Heart left ventricle (tissue), 13 donors: ENCODE measurements around the gene SARS1.

ENCODE experiments used
- POLR2A ChIP-seq, 2 donors: fragments of 450-650 bp; IDR thresholded peaks; one replicate each; pipeline ENCODE4 v1.6.1; 2017; ENCODE audit warnings: antibody characterized with exemption in 2 of 2, mild to moderate bottlenecking in 2 of 2, moderate library complexity in 2 of 2
- TF ChIP-seq, protein P1 (sequence below), 12 donors: fragments of 200-600 bp; sonication (generic) in 4 of 12; IDR thresholded peaks; one replicate each; pipeline versions ENCODE4 v1.5.0 to v1.8.0; 2018 to 2022; ENCODE audit warnings: antibody characterized with exemption in 12 of 12, mild to moderate bottlenecking in 5 of 12
- donor health status: ischemic (EF 13 %, LVEDD 7.1; RV severe dilation, severe dysfunction).
- donor health status: DM: no; HTN: yes; CAD: no.
- donor health status: DM: no; HTN: no; CAD: no.
- donor health status: ischemic (EF 25% LVEDD 6.9; RV normal size, moderate dysfunction).
- donor health status: ischemic (EF 25% LVEDD 5.7; RV mildly dilated, moderate dysfunction).
- donor health status: ischemic (EF 35%, LVEDD 5.7; RV mildly dilated, moderate dysfunction).
- donor health status: nonischemic (EF 11% LVEDD 7.7; RV severe dilation, severe dysfunction).
- donor health status: DM: yes; HTN: yes; CAD: no.
- donor health status: PGD.
- donor health status: ischemic (EF 29% LVEDD 5.4; RV normal size, mild dysfunction).
- donor health status: nonischemic (EF 23%, LVEDD 6.1; RV moderate dilation, normal function).

DNA sequence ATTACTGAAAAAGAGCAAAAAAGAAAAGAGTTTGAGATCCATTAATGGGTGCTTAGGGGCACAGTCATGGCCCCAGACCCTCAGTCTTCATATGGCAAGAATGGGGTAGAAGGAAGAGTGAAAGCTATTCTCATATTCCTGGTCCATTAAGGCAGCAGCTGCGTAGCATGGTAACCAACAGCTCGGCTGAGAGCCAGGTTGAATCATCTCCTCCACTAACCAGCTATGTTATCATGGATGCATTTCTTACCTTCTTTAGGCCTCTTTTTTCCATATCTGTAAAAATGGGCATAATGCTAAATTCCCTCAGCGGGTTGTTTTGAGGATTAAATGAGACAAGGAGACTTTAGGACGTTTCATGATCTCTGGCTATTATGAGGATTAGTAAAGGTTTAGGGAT is 15.0 kb upstream of the SARS1 start:
- TF ChIP-seq, protein P1, sequence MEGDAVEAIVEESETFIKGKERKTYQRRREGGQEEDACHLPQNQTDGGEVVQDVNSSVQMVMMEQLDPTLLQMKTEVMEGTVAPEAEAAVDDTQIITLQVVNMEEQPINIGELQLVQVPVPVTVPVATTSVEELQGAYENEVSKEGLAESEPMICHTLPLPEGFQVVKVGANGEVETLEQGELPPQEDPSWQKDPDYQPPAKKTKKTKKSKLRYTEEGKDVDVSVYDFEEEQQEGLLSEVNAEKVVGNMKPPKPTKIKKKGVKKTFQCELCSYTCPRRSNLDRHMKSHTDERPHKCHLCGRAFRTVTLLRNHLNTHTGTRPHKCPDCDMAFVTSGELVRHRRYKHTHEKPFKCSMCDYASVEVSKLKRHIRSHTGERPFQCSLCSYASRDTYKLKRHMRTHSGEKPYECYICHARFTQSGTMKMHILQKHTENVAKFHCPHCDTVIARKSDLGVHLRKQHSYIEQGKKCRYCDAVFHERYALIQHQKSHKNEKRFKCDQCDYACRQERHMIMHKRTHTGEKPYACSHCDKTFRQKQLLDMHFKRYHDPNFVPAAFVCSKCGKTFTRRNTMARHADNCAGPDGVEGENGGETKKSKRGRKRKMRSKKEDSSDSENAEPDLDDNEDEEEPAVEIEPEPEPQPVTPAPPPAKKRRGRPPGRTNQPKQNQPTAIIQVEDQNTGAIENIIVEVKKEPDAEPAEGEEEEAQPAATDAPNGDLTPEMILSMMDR (IDR thresholded peaks at IDR 0.05): no peak
- TF ChIP-seq POLR2A (IDR thresholded peaks at IDR 0.05): no peak
